ENCODE data around the gene RNF157. TPM values are rescaled to one million over a fixed set of nuclear protein-coding genes. Genes with fewer than 3 reads are reported as not detected.
A peak's percentile ranks its signal among the peaks of the same experiment; 100 is the strongest.

Gene RNF157
- total and polyA plus RNA-seq, 9 of the 15 experiments (the other 6 are each of a cell fraction or from before 2014, with no cell fraction given) = 8.1 to 31.7 (median 20.8) TPM

GRCh38 chr17:76268015-76268749, 27.9 kb upstream of the RNF157 start (continued):
- TF ChIP-seq ID3 (CRISPR knock-in tag; IDR thresholded peaks at IDR 0.05) (no peak), ID3 (tag; IDR thresholded peaks at IDR 0.05) (peak; percentile 45; the same call in 1 of the 2 replicates), GTF2A2 (tag; IDR thresholded peaks at IDR 0.05) (no peak), HDAC2 (IDR thresholded peaks at IDR 0.05) (no peak), MBD2 (IDR thresholded peaks at IDR 0.05; ENCODE audit: borderline replicate concordance, low read depth) (no peak), GATAD2A (IDR thresholded peaks at IDR 0.05) (no peak), FOXJ2 (tag; IDR thresholded peaks at IDR 0.05) (no peak), RBM39 (optimal IDR thresholded peaks at IDR 0.05; ENCODE audit: low read depth, low read length) (no peak), NELFE (IDR thresholded peaks at IDR 0.05; ENCODE audit: insufficient read depth, insufficient read length) (no peak), TFE3 (CRISPR knock-in tag; IDR thresholded peaks at IDR 0.05) (no peak), NR0B1 (IDR thresholded peaks at IDR 0.05; ENCODE audit: partially characterized antibody) (no peak), ZNF699 (CRISPR knock-in tag; IDR thresholded peaks at IDR 0.05; ENCODE audit: insufficient replicate concordance) (no peak), AFF1 (IDR thresholded peaks at IDR 0.05; ENCODE audit: low read depth in 1 of 2, partially characterized antibody in 2 of 2) (no peak), PHTF2 (CRISPR knock-in tag; IDR thresholded peaks at IDR 0.05) (no peak), C11orf30 (IDR thresholded peaks at IDR 0.05; ENCODE audit: low read depth) (no peak), ELF4 (CRISPR knock-in tag; IDR thresholded peaks at IDR 0.05) (no peak)
- TF ChIP-seq, protein P1, sequence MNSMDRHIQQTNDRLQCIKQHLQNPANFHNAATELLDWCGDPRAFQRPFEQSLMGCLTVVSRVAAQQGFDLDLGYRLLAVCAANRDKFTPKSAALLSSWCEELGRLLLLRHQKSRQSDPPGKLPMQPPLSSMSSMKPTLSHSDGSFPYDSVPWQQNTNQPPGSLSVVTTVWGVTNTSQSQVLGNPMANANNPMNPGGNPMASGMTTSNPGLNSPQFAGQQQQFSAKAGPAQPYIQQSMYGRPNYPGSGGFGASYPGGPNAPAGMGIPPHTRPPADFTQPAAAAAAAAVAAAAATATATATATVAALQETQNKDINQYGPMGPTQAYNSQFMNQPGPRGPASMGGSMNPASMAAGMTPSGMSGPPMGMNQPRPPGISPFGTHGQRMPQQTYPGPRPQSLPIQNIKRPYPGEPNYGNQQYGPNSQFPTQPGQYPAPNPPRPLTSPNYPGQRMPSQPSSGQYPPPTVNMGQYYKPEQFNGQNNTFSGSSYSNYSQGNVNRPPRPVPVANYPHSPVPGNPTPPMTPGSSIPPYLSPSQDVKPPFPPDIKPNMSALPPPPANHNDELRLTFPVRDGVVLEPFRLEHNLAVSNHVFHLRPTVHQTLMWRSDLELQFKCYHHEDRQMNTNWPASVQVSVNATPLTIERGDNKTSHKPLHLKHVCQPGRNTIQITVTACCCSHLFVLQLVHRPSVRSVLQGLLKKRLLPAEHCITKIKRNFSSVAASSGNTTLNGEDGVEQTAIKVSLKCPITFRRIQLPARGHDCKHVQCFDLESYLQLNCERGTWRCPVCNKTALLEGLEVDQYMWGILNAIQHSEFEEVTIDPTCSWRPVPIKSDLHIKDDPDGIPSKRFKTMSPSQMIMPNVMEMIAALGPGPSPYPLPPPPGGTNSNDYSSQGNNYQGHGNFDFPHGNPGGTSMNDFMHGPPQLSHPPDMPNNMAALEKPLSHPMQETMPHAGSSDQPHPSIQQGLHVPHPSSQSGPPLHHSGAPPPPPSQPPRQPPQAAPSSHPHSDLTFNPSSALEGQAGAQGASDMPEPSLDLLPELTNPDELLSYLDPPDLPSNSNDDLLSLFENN (IDR thresholded peaks at IDR 0.05; ENCODE audit: low read depth in 2 of 2, low read length in 2 of 2) = no peak
